Measurements from ENCODE around the gene NLRP2B. TPM values are rescaled to one million over a fixed set of nuclear protein-coding genes. Genes with fewer than 3 reads are reported as not detected.

NLRP2B gene
- total and polyA plus RNA-seq, 9 of the 15 experiments (the other 6 are each of a cell fraction or from before 2014, with no cell fraction given), result not detected

- BruUV-seq (replicated peaks), result no TSS peak
- intact Hi-C loops (cut with micrococcal nuclease), result loop anchor here (10.0 kb wide), 1 partner anchor 72 kb away; no protein-coding TSS in a partner anchor
- Histone ChIP-seq H3K4me1 (replicated peaks in 1 of 2; ENCODE audit: control insufficient read depth in 2 of 2, insufficient read depth in 2 of 2, low read length in 2 of 2) (no peaks in the 10 kb centered on the region), H3K4me3 (no peak overlapping the region), H3K79me2 (ENCODE audit: control insufficient read depth, insufficient read depth, low read length) (no peaks in the 10 kb centered on the region), H3K27me3 (ENCODE audit: control insufficient read depth in 2 of 2, insufficient read depth in 2 of 2, low read length in 2 of 2) (no peaks in the 10 kb centered on the region), H2AFZ (ENCODE audit: low read depth, low read length) (no peak overlapping the region), H3K27ac (ENCODE audit: extremely low read depth, low read depth, low read length) (no peak overlapping the region), H4K20me1 (replicated peaks; ENCODE audit: control insufficient read depth, insufficient read depth, low read length) (no peaks in the 10 kb centered on the region), H3K4me2 (ENCODE audit: insufficient read depth, low read length) (no peak overlapping the region), H3K9ac (ENCODE audit: insufficient read depth in 1 of 2, low read depth in 2 of 2, low read length in 2 of 2) (no peak overlapping the region), H3K9me1 (ENCODE audit: control insufficient read depth, insufficient read depth, low read length) (no peaks in the 10 kb centered on the region), H3K9me3 (replicated peaks; ENCODE audit: control insufficient read depth, insufficient read depth, low read depth, low read length) (no peaks in the 10 kb centered on the region), H3K36me3 (ENCODE audit: control insufficient read depth, insufficient read depth, low read length) (no peaks in the 10 kb centered on the region)
- TF ChIP-seq, protein P1, sequence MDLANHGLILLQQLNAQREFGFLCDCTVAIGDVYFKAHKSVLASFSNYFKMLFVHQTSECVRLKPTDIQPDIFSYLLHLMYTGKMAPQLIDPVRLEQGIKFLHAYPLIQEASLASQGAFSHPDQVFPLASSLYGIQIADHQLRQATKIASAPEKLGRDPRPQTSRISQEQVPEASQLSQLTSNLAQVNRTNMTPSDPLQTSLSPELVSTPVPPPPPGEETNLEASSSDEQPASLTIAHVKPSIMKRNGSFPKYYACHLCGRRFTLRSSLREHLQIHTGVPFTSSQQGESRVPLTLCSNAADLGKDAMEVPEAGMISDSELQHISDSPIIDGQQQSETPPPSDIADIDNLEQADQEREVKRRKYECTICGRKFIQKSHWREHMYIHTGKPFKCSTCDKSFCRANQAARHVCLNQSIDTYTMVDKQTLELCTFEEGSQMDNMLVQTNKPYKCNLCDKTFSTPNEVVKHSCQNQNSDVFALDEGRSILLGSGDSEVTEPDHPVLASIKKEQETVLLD (IDR thresholded peaks at IDR 0.05), result no peak
- TF ChIP-seq, protein P2, sequence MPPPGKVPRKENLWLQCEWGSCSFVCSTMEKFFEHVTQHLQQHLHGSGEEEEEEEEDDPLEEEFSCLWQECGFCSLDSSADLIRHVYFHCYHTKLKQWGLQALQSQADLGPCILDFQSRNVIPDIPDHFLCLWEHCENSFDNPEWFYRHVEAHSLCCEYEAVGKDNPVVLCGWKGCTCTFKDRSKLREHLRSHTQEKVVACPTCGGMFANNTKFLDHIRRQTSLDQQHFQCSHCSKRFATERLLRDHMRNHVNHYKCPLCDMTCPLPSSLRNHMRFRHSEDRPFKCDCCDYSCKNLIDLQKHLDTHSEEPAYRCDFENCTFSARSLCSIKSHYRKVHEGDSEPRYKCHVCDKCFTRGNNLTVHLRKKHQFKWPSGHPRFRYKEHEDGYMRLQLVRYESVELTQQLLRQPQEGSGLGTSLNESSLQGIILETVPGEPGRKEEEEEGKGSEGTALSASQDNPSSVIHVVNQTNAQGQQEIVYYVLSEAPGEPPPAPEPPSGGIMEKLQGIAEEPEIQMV (tag; conservative IDR thresholded peaks at IDR 0.05; ENCODE audit: low read depth), result no peak
- TF ChIP-seq PHF21A (IDR thresholded peaks at IDR 0.05; ENCODE audit: borderline replicate concordance, low read depth) (no peak), ZNF717 (CRISPR knock-in tag; IDR thresholded peaks at IDR 0.05) (no peak), SRSF1 (IDR thresholded peaks at IDR 0.05; ENCODE audit: low read depth, low read length) (no peak), GABPB1 (CRISPR knock-in tag; IDR thresholded peaks at IDR 0.05) (no peak), MTF1 (CRISPR knock-in tag; IDR thresholded peaks at IDR 0.05; ENCODE audit: borderline replicate concordance) (no peak), ZNF277 (CRISPR knock-in tag; IDR thresholded peaks at IDR 0.05; ENCODE audit: borderline replicate concordance) (no peak), ZC3H11A (IDR thresholded peaks at IDR 0.05; ENCODE audit: low read depth, low read length) (no peak), ELK3 (CRISPR knock-in tag; IDR thresholded peaks at IDR 0.05) (no peak), PML (IDR thresholded peaks at IDR 0.05; ENCODE audit: low read length) (no peak), NFRKB (IDR thresholded peaks at IDR 0.05; ENCODE audit: low read depth) (no peak), TAF1 (IDR thresholded peaks at IDR 0.05; ENCODE audit: control insufficient read depth, extremely low read depth, insufficient read depth, low read length, severe bottlenecking) (no peak), ZNF830 (CRISPR knock-in tag; IDR thresholded peaks at IDR 0.05) (no peak)
- TF ChIP-seq, protein P3, sequence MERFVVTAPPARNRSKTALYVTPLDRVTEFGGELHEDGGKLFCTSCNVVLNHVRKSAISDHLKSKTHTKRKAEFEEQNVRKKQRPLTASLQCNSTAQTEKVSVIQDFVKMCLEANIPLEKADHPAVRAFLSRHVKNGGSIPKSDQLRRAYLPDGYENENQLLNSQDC (CRISPR knock-in tag; IDR thresholded peaks at IDR 0.05), result no peak
- TF ChIP-seq, protein P4, sequence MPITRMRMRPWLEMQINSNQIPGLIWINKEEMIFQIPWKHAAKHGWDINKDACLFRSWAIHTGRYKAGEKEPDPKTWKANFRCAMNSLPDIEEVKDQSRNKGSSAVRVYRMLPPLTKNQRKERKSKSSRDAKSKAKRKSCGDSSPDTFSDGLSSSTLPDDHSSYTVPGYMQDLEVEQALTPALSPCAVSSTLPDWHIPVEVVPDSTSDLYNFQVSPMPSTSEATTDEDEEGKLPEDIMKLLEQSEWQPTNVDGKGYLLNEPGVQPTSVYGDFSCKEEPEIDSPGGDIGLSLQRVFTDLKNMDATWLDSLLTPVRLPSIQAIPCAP (CRISPR knock-in tag; IDR thresholded peaks at IDR 0.05; ENCODE audit: borderline replicate concordance), result no peak
- in situ Hi-C loops (cut with MboI), result no loop called here
- DNase-seq (ENCODE audit: extremely low read depth in 1 of 4, low spot score in 3 of 4) (no peak), ATAC-seq (no peak), FAIRE-seq (no peak)
- CTCF ChIA-PET (ENCODE audit: low intra/inter-chr PET ratio), result no interaction called here
- POLR2A ChIA-PET, result no interaction called here
These were observed 33.0 kb downstream of the NLRP2B start for GRCh38 chrX:57647020-57647419.
